Mesodermal cell (in vitro differentiated cells): ENCODE measurements around the gene FLVCR1.

Experiments used
- H3K27ac ChIP-seq: 2 replicates; pipeline ENCODE4 v1.7.0; 2013; ENCODE audit warnings: mild to moderate bottlenecking, low read depth, low read length, moderate library complexity; ENCODE audit not compliant: severe bottlenecking
- H3K36me3 ChIP-seq: 2 replicates; pipeline ENCODE4 v1.7.1; 2013; ENCODE audit warnings: mild to moderate bottlenecking, low read length, moderate library complexity; ENCODE audit not compliant: control insufficient read depth, insufficient read depth
- H3K4me1 ChIP-seq: one replicate; pipeline ENCODE4 v1.7.1; 2013; ENCODE audit warnings: mild to moderate bottlenecking, low read length; ENCODE audit not compliant: insufficient read depth, control insufficient read depth, poor library complexity, severe bottlenecking
- H3K4me3 ChIP-seq: 2 replicates; pipeline ENCODE4 v1.7.0; 2013; ENCODE audit warnings: low read length, control low read depth, mild to moderate bottlenecking; ENCODE audit not compliant: insufficient read depth, poor library complexity, severe bottlenecking; ENCODE audit errors: extremely low read depth
- H3K9me3 ChIP-seq: 2 replicates; pipeline ENCODE4 v1.7.1; 2013; ENCODE audit warnings: mild to moderate bottlenecking, low read length, moderate library complexity; ENCODE audit not compliant: control insufficient read depth
- WGBS, 2 experiments: methylation state at CpG; one replicate each; pipeline ENCODE4 v1.1.5; 2013; ENCODE audit warnings: missing lambda C conversion rate in 2 of 2; ENCODE audit not compliant: insufficient coverage in 2 of 2; 5-methylcytosine and 5-hydroxymethylcytosine counted together

Gene FLVCR1

DNA sequence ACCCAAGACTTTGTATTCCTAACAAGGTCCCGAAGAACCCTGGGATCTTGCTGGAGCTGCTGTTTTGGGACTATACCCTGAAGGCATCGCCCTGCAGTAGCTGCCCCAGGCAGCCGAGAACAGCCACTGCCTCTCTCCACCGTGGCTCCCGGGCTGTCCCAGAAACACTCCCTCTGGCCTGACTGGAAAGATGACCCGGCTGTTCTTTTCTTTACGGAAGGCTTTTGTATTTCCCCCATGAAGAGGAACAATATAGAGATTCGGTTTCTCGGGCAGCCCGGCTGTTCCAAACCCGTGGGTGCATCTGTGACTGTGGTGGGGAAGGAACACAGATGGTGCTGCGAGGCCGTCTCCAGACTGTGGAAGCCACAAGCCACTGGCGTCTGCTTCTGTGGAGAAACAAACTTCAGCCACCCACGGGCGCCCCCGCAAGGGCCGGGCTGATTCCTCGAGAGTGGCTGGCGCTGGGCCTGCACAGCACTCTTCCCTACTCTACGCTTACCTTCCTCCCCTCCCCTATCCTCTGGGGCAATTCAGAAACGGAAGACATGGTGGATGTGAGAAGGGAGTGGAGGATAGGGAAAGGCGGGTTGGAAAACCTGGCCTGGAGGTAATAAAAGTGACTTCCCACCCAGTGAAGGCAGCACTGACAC, 58.5 kb downstream of the FLVCR1 start:
- H3K9me3 ChIP-seq: no peaks in the 10 kb centered on the region
- no peak overlapping the region for H3K27ac ChIP-seq
- peaks cover 4% of the 10 kb centered on the region for H3K4me1 ChIP-seq
- 37 to 50% methylated on average over 17 to 18 of the region's 23 CpGs for WGBS, 2 experiments
- H3K36me3 ChIP-seq: no peaks in the 10 kb centered on the region
- no peak overlapping the region for H3K4me3 ChIP-seq

DNA sequence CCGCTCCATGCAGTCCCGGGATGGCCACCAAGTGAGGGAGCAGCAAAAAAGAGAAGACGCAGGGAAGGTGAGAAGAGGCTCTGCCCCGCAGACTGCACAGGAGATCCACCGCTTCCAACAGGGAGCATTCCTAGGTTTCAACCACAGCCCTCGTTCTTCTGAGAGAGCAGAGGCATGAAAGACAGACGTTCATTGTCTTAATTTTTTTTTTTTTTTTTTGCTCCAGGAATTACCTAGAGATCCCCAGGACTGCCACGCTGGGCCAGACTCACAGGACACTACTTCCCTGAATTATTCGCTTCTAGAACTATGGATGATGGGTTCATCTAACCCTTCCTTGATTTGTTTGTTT, 59.0 kb downstream of the FLVCR1 start:
- H3K4me1 ChIP-seq: peaks cover 4% of the 10 kb centered on the region
- 49 to 50% methylated on average over 3 to 5 of the region's 9 CpGs for WGBS, 2 experiments
- H3K36me3 ChIP-seq: no peaks in the 10 kb centered on the region
- no peak overlapping the region for H3K27ac ChIP-seq
- H3K4me3 ChIP-seq: no peak overlapping the region
- no peaks in the 10 kb centered on the region for H3K9me3 ChIP-seq

DNA sequence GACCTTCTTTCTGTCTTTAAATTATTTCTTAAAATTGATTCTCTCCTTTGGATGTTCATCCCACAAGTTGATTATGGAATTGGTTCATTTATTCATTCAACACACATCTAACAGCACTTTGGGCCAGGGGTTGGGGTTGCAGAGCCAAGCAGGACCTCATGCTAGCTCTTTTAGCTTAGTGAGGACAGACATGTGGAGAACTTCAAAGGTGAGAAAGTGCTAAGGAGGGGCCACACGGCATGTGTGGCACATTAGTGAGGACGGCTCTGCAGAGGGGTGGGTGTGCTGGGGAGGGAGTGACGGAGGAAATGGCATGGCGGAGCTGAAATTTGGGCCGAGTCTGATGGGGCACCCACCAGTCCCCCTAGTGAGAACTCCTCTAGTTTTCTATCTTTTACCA, 59.8 kb downstream of the FLVCR1 start:
- Histone ChIP-seq H3K4me1 (peaks cover 4% of the 10 kb centered on the region), H3K9me3 (no peaks in the 10 kb centered on the region), H3K4me3 (no peak overlapping the region), H3K36me3 (no peaks in the 10 kb centered on the region), H3K27ac (no peak overlapping the region)
- WGBS, 2 experiments: 85 to 97% methylated on average over 2 to 5 of the region's 5 CpGs

DNA sequence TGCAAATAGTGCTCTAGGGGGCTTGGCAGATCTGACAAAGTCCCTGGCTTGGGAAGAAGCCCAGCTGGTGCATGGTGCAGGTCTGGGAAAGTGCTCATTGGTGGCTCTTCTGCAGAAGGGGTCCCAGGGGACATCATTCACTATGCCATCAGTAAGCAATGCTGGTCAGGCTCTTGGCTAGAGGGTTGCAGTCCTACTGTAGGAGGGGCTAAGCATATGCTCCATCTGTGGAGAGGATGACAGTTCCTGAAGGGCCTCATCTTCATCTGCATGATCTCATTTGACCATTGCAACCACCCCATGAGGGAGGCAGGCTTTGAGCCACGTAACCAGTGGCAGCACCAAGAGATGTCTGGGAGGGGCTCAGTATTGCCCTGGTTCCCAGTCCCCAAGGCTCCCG, 60.7 kb downstream of the FLVCR1 start:
- H3K27ac ChIP-seq: no peak overlapping the region
- 86 to 100% methylated on average over 1 of the region's 2 CpGs for WGBS, 2 experiments
- H3K36me3 ChIP-seq: no peaks in the 10 kb centered on the region
- peaks cover 4% of the 10 kb centered on the region for H3K4me1 ChIP-seq
- H3K4me3 ChIP-seq: no peak overlapping the region
- H3K9me3 ChIP-seq: no peaks in the 10 kb centered on the region

DNA sequence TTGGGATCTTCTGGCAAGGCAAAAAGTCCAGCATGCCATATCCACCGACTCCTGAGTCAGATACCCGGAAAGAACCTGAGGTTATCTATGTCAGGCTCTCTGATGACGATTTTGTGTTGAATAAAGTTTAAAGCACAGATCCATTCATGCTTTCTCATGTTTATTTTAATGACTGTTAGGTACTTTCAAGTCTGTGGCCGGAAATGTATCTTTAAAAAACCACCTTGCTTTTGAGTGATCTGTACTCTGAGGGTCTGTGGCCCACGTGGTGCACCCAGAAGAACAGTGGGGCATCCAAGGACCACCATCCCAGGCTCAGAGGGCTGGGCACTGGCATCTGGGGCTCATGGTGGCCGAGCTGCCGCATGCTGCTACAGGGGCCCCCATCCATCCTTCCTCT, 62.2 kb downstream of the FLVCR1 start:
- 78 to 79% methylated on average over 6 of the region's 7 CpGs for WGBS, 2 experiments
- Histone ChIP-seq H3K9me3 (no peaks in the 10 kb centered on the region), H3K36me3 (no peaks in the 10 kb centered on the region), H3K4me1 (peaks cover 9% of the 10 kb centered on the region), H3K27ac (no peak overlapping the region), H3K4me3 (no peak overlapping the region)

DNA sequence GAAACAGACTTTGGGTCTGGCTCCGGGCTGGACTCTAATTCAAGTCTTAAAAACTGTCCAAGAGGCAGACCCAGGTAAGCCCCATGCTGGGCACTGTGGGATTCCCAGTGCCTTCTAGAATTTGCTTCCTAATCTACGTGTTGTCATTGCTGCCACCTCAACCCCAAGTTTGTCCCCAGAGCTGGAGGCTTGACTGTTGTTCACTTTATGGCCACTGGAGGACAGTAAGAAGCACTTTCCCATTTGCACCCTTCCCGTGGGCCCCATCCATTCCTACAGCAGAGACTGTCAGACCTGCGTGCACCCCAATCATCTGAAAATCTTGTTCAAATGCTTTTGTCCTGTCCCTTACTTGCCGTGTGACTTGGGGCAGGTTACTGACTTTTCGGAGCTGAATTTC, 62.8 kb downstream of the FLVCR1 start:
- Histone ChIP-seq H3K27ac (no peak overlapping the region), H3K36me3 (no peaks in the 10 kb centered on the region), H3K4me3 (no peak overlapping the region), H3K9me3 (no peaks in the 10 kb centered on the region), H3K4me1 (peaks cover 10% of the 10 kb centered on the region)
- WGBS, 2 experiments: 86 to 92% methylated on average over 5 to 6 of the region's 6 CpGs

DNA sequence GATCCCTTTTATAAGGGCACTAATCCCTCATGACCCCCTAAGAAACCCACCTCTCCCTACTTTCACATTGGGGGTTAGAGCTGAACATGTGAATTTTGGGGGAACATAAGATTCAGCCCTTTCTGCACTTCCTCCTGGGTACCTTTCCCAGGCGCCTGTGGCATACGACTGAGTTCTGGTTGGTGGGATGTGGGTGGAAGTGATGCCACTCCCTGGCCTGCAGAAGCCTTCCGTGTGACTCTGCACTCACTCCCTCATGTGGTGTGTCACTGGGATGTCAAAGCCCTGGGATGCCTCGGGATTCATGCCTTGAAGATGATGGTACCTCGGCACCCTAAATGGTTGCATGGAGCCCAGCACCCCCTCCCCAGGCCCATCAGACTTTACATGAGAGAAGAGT, 63.9 kb downstream of the FLVCR1 start:
- Histone ChIP-seq H3K27ac (no peak overlapping the region), H3K4me3 (no peak overlapping the region), H3K9me3 (peaks cover 4% of the 10 kb centered on the region), H3K4me1 (peaks cover 10% of the 10 kb centered on the region), H3K36me3 (no peaks in the 10 kb centered on the region)
- WGBS, 2 experiments: 100% methylated on average over 1 of the region's 5 CpGs

DNA sequence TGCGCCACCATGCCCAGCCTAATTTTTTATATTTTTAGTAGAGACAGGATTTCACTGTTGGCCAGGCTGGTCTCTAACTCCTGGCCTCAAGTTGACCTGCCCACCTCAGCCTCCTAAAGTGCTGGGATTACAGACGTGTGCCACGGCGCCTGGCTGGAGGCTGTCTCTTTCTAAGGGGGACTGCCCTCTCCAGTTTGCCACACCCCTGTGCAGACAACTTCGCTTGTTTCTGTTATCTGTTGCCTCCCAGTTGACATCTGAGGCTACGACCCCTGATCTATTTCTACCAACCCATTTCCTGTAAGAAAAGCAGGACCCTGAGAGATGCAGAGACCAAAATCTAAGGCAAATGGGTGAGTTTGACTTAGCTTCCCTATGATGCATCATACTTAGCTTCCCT, 68.3 kb downstream of the FLVCR1 start:
- Histone ChIP-seq H3K9me3 (peaks cover 6% of the 10 kb centered on the region), H3K4me1 (peaks cover 18% of the 10 kb centered on the region), H3K27ac (no peak overlapping the region), H3K4me3 (no peak overlapping the region), H3K36me3 (no peaks in the 10 kb centered on the region)
- WGBS, 2 experiments: 94 to 100% methylated on average over 3 to 4 of the region's 6 CpGs

DNA sequence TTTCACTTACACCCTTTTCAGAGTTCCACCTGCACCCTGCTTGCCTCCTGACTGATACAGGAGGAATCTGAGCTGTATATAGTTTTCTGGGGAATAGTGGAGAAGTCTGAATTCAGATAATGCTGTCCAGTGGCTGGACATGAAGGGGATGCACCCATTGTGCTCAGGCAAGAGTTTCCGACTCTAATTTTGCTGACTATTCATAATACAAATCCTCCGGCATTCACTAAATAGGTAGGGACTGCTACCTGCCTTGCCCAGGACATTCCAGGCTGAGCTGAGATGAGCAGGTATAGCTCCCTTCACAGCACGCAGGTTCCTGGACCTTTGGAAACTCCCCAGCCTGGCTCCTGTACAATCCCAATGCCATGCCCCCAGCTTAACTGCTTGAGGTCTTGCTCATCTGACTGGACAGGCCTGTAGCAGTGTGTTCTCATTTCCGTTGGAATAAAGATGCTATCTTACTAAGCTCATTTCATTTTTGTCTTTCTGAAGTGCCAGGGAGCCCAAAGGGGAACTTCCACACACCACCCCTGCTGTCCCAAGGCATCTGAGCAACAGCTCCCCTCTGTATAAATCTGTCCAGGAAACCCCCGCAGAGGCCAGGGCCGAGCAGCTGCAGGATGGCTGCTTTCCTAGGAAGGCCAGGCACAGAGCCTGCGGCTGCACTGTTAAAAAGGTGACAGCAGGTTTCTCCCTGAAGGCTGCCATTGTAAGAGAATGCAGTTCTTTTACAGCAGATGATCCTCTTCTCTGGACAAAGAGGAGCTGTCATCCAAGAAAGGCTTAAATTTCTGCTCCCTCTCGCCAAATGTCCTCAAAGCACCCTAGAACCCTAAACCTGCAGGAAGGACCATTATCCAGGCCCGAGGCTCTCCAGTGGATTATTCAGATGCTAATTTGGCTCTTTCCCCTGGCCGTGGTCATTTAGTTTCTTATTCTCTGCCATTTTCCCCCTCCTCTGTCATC, 70.5 kb downstream of the FLVCR1 start:
- H3K4me3 ChIP-seq: no peak overlapping the region
- peak overlapping the region; percentile 45 for H3K27ac ChIP-seq

DNA sequence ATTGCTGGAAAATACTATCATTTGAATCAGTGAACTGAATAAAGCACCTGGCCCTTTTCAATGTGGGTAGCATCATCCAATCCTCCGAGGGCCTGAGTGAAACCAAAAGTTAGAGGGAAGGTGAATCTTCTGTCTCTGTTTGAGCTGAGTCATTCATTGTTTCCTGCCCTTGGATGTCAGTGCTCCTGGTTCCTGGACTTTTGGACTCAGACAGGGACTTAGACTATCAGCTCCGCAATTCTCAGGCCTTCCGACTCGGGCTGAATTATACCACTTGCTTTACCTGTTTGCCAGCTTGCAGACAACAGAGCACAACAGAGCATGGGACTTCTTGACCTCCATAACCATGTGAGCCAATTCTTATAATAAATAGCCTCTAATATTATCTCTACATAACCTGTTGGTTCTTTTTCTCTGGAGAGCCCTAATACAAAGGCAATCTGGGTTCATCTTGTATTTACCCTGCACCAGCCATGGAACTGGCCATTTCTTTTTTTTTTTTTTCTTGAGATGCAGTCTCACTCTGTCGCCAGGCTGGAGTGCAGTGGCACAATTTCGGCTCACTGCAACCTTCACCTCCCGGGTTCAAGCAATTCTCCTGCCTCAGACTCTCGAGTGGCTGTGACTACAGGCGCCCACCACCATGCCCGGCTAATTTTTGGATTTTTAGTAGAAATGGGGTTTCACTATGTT, 73.1 kb downstream of the FLVCR1 start:
- Histone ChIP-seq H3K27ac (no peak overlapping the region), H3K4me1 (peaks cover 8% of the 10 kb centered on the region), H3K4me3 (no peak overlapping the region), H3K36me3 (no peaks in the 10 kb centered on the region), H3K9me3 (peaks cover 6% of the 10 kb centered on the region)
- WGBS, 2 experiments: 82 to 92% methylated on average over 7 of the region's 10 CpGs

More for the DNA sequence above, 70.5 kb downstream of the FLVCR1 start:
- Histone ChIP-seq H3K9me3 (peaks cover 6% of the 10 kb centered on the region), H3K4me1 (peaks cover 18% of the 10 kb centered on the region), H3K36me3 (no peaks in the 10 kb centered on the region)
- WGBS, 2 experiments: 46 to 62% methylated on average over 6 to 9 of the region's 10 CpGs
